HepG2 (cell line): ENCODE data around the gene HOXC10. TPM values are rescaled to one million over a fixed set of nuclear protein-coding genes. Genes with fewer than 3 reads are reported as not detected.
A peak's percentile ranks its signal among the peaks of the same experiment; 100 is the strongest.

Source experiments
- ATAC-seq: fragments of 200-7000 bp; cut with Tn5 transposase; 3 replicates; pipeline ENCODE4 v1.9.1; 2020; ENCODE audit warnings: mild to moderate bottlenecking, moderate library complexity
- BruUV-seq: library from RNA; stranded (reverse); fragments of 400-500 nt; replicated peaks from 2 replicates; lab custom pipeline; 2021; lab: Mats Ljungman, UMichigan
- CTCF ChIA-PET: fragments of 300-600 bp; formaldehyde crosslinking; extraction: SDS; loops from one replicate; lab custom pipeline; 2021; ENCODE audit warnings: low total read pairs, inconsistent platforms, low intra/inter-chr PET ratio; lab: Yijun Ruan, JAX
- POLR2A ChIA-PET: fragments of 350-600 bp; sonication (Branson Sonifier 250); formaldehyde crosslinking; loops from one replicate; lab custom pipeline; 2020; ENCODE audit warnings: antibody characterized with exemption, inconsistent platforms; lab: Yijun Ruan, JAX
- DNase-seq: peaks from one replicate; pipeline ENCODE4 v3.0.0-alpha.2; 2015; ENCODE audit warnings: low spot score
- FAIRE-seq: peaks from 3 replicates; lab custom pipeline; 2011; peaks lifted over from hg19 to GRCh38; lab: Jason Lieb, UNC
- H2AFZ ChIP-seq: one replicate; pipeline ENCODE4 v1.6.1; 2011; ENCODE audit warnings: low read length, inconsistent platforms
- H3K27ac ChIP-seq: fragments of 300-600 bp; 3 replicates; pipeline ENCODE4 v1.8.0; 2011; ENCODE audit warnings: mixed run types, mild to moderate bottlenecking, mixed read lengths, low read length, inconsistent platforms; ENCODE audit not compliant: insufficient read depth; ENCODE audit errors: extremely low read length
- H3K27me3 ChIP-seq, 2 experiments: fragments of 200-600 bp in 1 of 2; 2 replicates in 1 of 2; 3 replicates in 1 of 2; pipeline versions ENCODE4 v1.6.0 to v1.8.0; 2011; ENCODE audit warnings: low read length in 2 of 2, mild to moderate bottlenecking in 2 of 2, moderate library complexity in 2 of 2, inconsistent platforms in 1 of 2; ENCODE audit not compliant: insufficient read depth in 2 of 2, control insufficient read depth in 1 of 2
- H3K36me3 ChIP-seq, 2 experiments: fragments of 200-600 bp in 1 of 2; replicated peaks in 1 of 2; 2 replicates in 1 of 2; 3 replicates in 1 of 2; pipeline versions ENCODE4 v1.5.1 to v1.8.0; 2011; ENCODE audit warnings: low read length in 2 of 2, inconsistent platforms in 1 of 2; ENCODE audit not compliant: insufficient read depth in 2 of 2, control insufficient read depth in 1 of 2
- H3K4me1 ChIP-seq: 2 replicates; pipeline ENCODE4 v1.5.1; 2012; ENCODE audit warnings: low read length, inconsistent platforms; ENCODE audit not compliant: insufficient read depth
- H3K4me2 ChIP-seq: 2 replicates; pipeline ENCODE4 v1.6.0; 2011; ENCODE audit warnings: low read depth, low read length, inconsistent platforms
- H3K4me3 ChIP-seq, 3 experiments: fragments of 200-600 bp in 1 of 3; sonication (generic), shearing (Covaris generic) in 1 of 3; replicated peaks in 1 of 3; 2 replicates each; pipeline ENCODE4 v1.5.1; 2011 to 2016; ENCODE audit warnings: low read length in 3 of 3, inconsistent platforms in 2 of 3, low read depth in 2 of 3, mild to moderate bottlenecking in 2 of 3, control low read depth in 1 of 3, mixed read lengths in 1 of 3; ENCODE audit not compliant: insufficient read depth in 1 of 3
- H3K79me2 ChIP-seq: one replicate; pipeline ENCODE4 v1.6.1; 2011; ENCODE audit warnings: low read length, inconsistent platforms; ENCODE audit not compliant: insufficient read depth
- H3K9ac ChIP-seq: 2 replicates; pipeline ENCODE4 v1.6.0; 2011; ENCODE audit warnings: mild to moderate bottlenecking, low read depth, low read length, inconsistent platforms; ENCODE audit not compliant: insufficient read depth
- H3K9me3 ChIP-seq: 2 replicates; pipeline ENCODE4 v1.5.1; 2012; ENCODE audit warnings: mild to moderate bottlenecking, low read length
- H4K20me1 ChIP-seq: 2 replicates; pipeline ENCODE4 v1.6.0; 2011; ENCODE audit warnings: inconsistent platforms, mild to moderate bottlenecking, low read length, moderate library complexity; ENCODE audit not compliant: insufficient read depth
- CCDC6 ChIP-seq: sonication (generic); formaldehyde crosslinking; IDR thresholded peaks from 2 replicates; pipeline ENCODE4 v1.8.1; 2022; ENCODE audit warnings: mild to moderate bottlenecking, missing genetic modification reagents, moderate library complexity
- DNMT3B ChIP-seq: conservative IDR thresholded peaks from 2 replicates; pipeline ENCODE4 v1.6.1; 2016; ENCODE audit warnings: missing biosample characterization, control low read depth
- FOSL1 ChIP-seq: sonication (generic); formaldehyde crosslinking; IDR thresholded peaks from 2 replicates; pipeline ENCODE4 v1.9.0; 2021; ENCODE audit warnings: missing genetic modification reagents, borderline replicate concordance
- FOXA3 ChIP-seq: IDR thresholded peaks from 2 replicates; pipeline ENCODE4 v1.6.1; 2016; ENCODE audit warnings: missing genetic modification reagents, missing compliant biosample characterization
- FOXP1 ChIP-seq, 2 experiments: fragments of 450-650 bp in 1 of 2; IDR thresholded peaks; 2 replicates each; pipeline ENCODE4 v1.6.1; 2017 to 2018; ENCODE audit warnings: antibody characterized with exemption in 1 of 2
- HINFP ChIP-seq: sonication (generic); formaldehyde crosslinking; IDR thresholded peaks from 2 replicates; pipeline ENCODE4 v1.4.0; 2020; ENCODE audit warnings: low read depth, mild to moderate bottlenecking, missing genetic modification reagents
- KDM2A ChIP-seq: sonication (generic); formaldehyde crosslinking; IDR thresholded peaks from 2 replicates; pipeline ENCODE4 v1.4.0; 2020; ENCODE audit warnings: low read depth, missing genetic modification reagents, borderline replicate concordance
- KLF13 ChIP-seq: sonication (generic); formaldehyde crosslinking; IDR thresholded peaks from 2 replicates; pipeline ENCODE4 v1.4.0; 2020; ENCODE audit warnings: mild to moderate bottlenecking, missing genetic modification reagents
- MAFF ChIP-seq: IDR thresholded peaks from 2 replicates; pipeline ENCODE4 v1.6.1; 2011; ENCODE audit warnings: low read depth, low read length, improper control_type of control experiment
- NFIC ChIP-seq: IDR thresholded peaks from 2 replicates; pipeline ENCODE4 v1.6.1; 2012; ENCODE audit warnings: mild to moderate bottlenecking, low read length, inconsistent platforms
- NFKBIZ ChIP-seq: IDR thresholded peaks from 2 replicates; pipeline ENCODE4 v1.6.1; 2018; ENCODE audit warnings: missing genetic modification reagents, missing compliant biosample characterization
- RFXANK ChIP-seq: IDR thresholded peaks from 2 replicates; pipeline ENCODE4 v1.6.1; 2016
- RORA ChIP-seq: sonication (generic); formaldehyde crosslinking; IDR thresholded peaks from 2 replicates; pipeline ENCODE4 v1.5.0; 2020; ENCODE audit warnings: mild to moderate bottlenecking, missing genetic modification reagents, moderate library complexity
- SIX4 ChIP-seq: sonication (generic); formaldehyde crosslinking; IDR thresholded peaks from 2 replicates; pipeline ENCODE4 v1.4.0; 2020; ENCODE audit warnings: missing genetic modification reagents
- STAG1 ChIP-seq: sonication (generic); formaldehyde crosslinking; IDR thresholded peaks from 2 replicates; pipeline ENCODE4 v1.4.0; 2020; ENCODE audit warnings: missing genetic modification reagents
- ZNF225 ChIP-seq: sonication (generic); formaldehyde crosslinking; IDR thresholded peaks from 2 replicates; pipeline ENCODE4 v1.4.0; 2020; ENCODE audit warnings: mild to moderate bottlenecking, missing genetic modification reagents
- ZNF589 ChIP-seq: sonication (generic); formaldehyde crosslinking; conservative IDR thresholded peaks from 2 replicates; pipeline ENCODE4 v1.8.0; 2022; ENCODE audit warnings: mild to moderate bottlenecking, moderate library complexity, missing genetic modification reagents
- ZNF687 ChIP-seq: sonication (generic); formaldehyde crosslinking; IDR thresholded peaks from 2 replicates; pipeline ENCODE4 v1.5.1; 2020; ENCODE audit warnings: mild to moderate bottlenecking, missing genetic modification reagents, moderate library complexity
- ZNF691 ChIP-seq: sonication (generic); formaldehyde crosslinking; IDR thresholded peaks from 2 replicates; pipeline ENCODE4 v1.4.0; 2020; ENCODE audit warnings: missing genetic modification reagents, low read depth, mild to moderate bottlenecking, borderline replicate concordance
- ZNF780A ChIP-seq: sonication (generic); formaldehyde crosslinking; IDR thresholded peaks from 2 replicates; pipeline ENCODE4 v1.8.0; 2022; ENCODE audit warnings: mild to moderate bottlenecking, missing genetic modification reagents, moderate library complexity
- WGBS: methylation state at CpG from one replicate; pipeline ENCODE4 v1.1.6; 2017; ENCODE audit warnings: low lambda C conversion rate; 5-methylcytosine and 5-hydroxymethylcytosine counted together
- in situ Hi-C: cut with HindIII; loops from 2 replicates; pipeline ENCODE4 v1.10.0; 2017; ENCODE audit warnings: low pct_unique_long_range_greater_than_20kb; ENCODE audit not compliant: extremely low pct_ligation_motif_present
- intact Hi-C: fragments of 100-400 bp; cut with micrococcal nuclease; formaldehyde crosslinking; loops from one replicate; pipeline ENCODE4 v1.10.0; 2022; ENCODE audit not compliant: unreplicated experiment
- polyA plus RNA-seq, 8 experiments: library from polyadenylated mRNA; depleted of rRNA in 3 of 8; stranded (reverse) in 7 of 8; unstranded in 1 of 8; fragments of >200 nt; fragmentation: Illumina TruSeq in 4 of 8; extraction: Trizol in 4 of 8; gene quantifications; 2 replicates each; pipeline versions ENCODE4 v1.2.1 to v1.2.3, GENCODE V29; 2011 to 2016; ENCODE audit warnings: low read depth in 4 of 8, missing spikeins in 1 of 8, mixed read lengths in 1 of 8; ENCODE audit not compliant: insufficient read depth in 1 of 8
- total RNA-seq, 5 experiments: library from RNA; depleted of rRNA; stranded (reverse); fragments of >200 nt; fragmentation: Illumina TruSeq; extraction: Trizol; gene quantifications; 2 replicates each; pipeline ENCODE4 v1.2.3, GENCODE V29; 2016; ENCODE audit warnings: low read depth in 1 of 5

HOXC10 gene
- total and polyA plus RNA-seq, 2 of the 13 experiments (the other 11 are each of a cell fraction or from before 2014, with no cell fraction given), result not detected

- H4K20me1 ChIP-seq, result no peaks in the 10 kb centered on the region
- H3K9ac ChIP-seq, result no peak overlapping the region
- H2AFZ ChIP-seq, result no peak overlapping the region
- H3K27me3 ChIP-seq, result peaks cover 20 to 95% of the 10 kb centered on the region in 2 experiments
- POLR2A ChIA-PET, result no interaction called here
- no peaks in the 10 kb centered on the region for H3K9me3 ChIP-seq
- intact Hi-C loops (loop anchor here (1.0 kb wide), 1 partner anchor 194 kb away; no protein-coding TSS in a partner anchor), in situ Hi-C loops (no loop called here)
- no peak for DNase-seq
- H3K4me2 ChIP-seq, result peak overlapping the region; percentile 49
- WGBS, result 2% methylated on average over 11 of the region's 72 CpGs
- CTCF ChIA-PET, result interaction anchor here (1.2 to 2.1 kb wide), 2 partner anchors 193 to 205 kb away, joined by 3 to 20 read pairs; no protein-coding TSS in a partner anchor
- FAIRE-seq, result no peak
- H3K4me1 ChIP-seq, result no peaks in the 10 kb centered on the region
- no peaks in the 10 kb centered on the region for H3K36me3 ChIP-seq
- H3K79me2 ChIP-seq, result no peaks in the 10 kb centered on the region
- no peak overlapping the region for H3K27ac ChIP-seq
- ATAC-seq, result peak; percentile 93
- H3K4me3 ChIP-seq, result peak overlapping the region in 1 of 3 experiments; percentile 55; a peak in 1 of 6 replicates
- BruUV-seq, result no TSS peak
- TF ChIP-seq DNMT3B (CRISPR knock-in tag) (no peak), KLF13 (CRISPR knock-in tag) (no peak), FOXP1 (IDR thresholded peaks at IDR 0.05) (no peak), FOXP1 (CRISPR knock-in tag; IDR thresholded peaks at IDR 0.05) (no peak), KDM2A (CRISPR knock-in tag) (peak; percentile 48; the same call in 1 of the 2 replicates), ZNF691 (no peak), NFIC (no peak), RFXANK (no peak), SIX4 (CRISPR knock-in tag) (no peak), RORA (CRISPR knock-in tag) (no peak), NFKBIZ (no peak), STAG1 (CRISPR knock-in tag) (peak; percentile 75), ZNF780A (CRISPR knock-in tag) (no peak), ZNF687 (CRISPR knock-in tag) (peak; percentile 50), CCDC6 (no peak), ZNF589 (CRISPR knock-in tag) (no peak), FOXA3 (CRISPR knock-in tag) (no peak), HINFP (no peak), MAFF (no peak), ZNF225 (CRISPR knock-in tag) (0 out of 2 replicates have a peak, but pooled peaks have one; percentile 46), FOSL1 (CRISPR knock-in tag) (no peak)
These were observed 23.8 kb upstream of the HOXC10 start for GRCh38 chr12:53961025-53961761.
